ENCODE results near the gene TNS3. TPM values are rescaled to one million over a fixed set of nuclear protein-coding genes. Genes with fewer than 3 reads are reported as not detected.

The TNS3 gene
- total and polyA plus RNA-seq, 2 donors (not counting 3 experiments of a cell fraction or from before 2014, with no cell fraction given): 10.4 to 45.1 TPM

DNA sequence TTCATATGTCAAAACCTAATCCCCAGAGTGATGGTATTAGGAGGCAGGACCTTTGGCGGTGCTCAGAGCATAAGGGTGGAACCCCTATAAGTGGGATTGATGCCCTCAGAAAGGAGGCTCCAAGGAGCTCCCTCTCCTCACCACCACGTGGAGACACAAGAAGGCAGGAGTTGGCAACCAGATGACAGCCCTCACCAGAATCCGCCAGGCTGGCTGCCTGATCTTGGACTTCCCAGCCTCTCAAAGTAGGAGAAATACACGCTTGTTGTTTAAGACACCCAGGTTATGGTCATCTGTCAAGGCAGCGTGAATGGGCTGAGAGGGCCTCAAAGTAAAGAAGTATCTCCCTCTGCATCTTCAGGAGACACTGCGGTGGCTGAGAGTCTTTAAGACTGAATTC, 187.7 kb downstream of the TNS3 start:
- Histone ChIP-seq H3K79me2 (ENCODE audit: control insufficient read depth, insufficient read depth, low read length) (no peaks in the 10 kb centered on the region), H3K36me3 (ENCODE audit: control insufficient read depth in 2 of 2, extremely low read depth in 1 of 2, insufficient read depth in 2 of 2, low read length in 2 of 2) (peaks cover 7 to 12% of the 10 kb centered on the region in 2 experiments), H3K4me2 (ENCODE audit: insufficient read depth, low read length) (no peak overlapping the region), H3K9ac (replicated peaks; ENCODE audit: extremely low read depth, insufficient read depth, low read length) (no peak overlapping the region), H2AFZ (ENCODE audit: low read depth, low read length) (no peak overlapping the region), H3K4me1 (ENCODE audit: control insufficient read depth, extremely low read depth, insufficient read depth, low read length) (no peaks in the 10 kb centered on the region), H3K27me3 (ENCODE audit: control insufficient read depth in 2 of 2, insufficient read depth in 2 of 2, low read length in 2 of 2) (no peaks in the 10 kb centered on the region), H3K27ac (ENCODE audit: insufficient read depth, low read depth, low read length) (no peak overlapping the region), H4K20me1 (replicated peaks; ENCODE audit: control insufficient read depth, extremely low read depth, insufficient read depth, low read length) (no peaks in the 10 kb centered on the region), H3K9me3 (replicated peaks; ENCODE audit: control insufficient read depth, insufficient read depth, low read length) (no peaks in the 10 kb centered on the region), H3K9me1 (replicated peaks; ENCODE audit: control insufficient read depth, extremely low read depth, insufficient read depth, low read length) (no peaks in the 10 kb centered on the region), H3K4me3 (replicated peaks in 1 of 3; ENCODE audit: insufficient read depth in 1 of 3, low read depth in 1 of 3, low read length in 3 of 3) (no peak overlapping the region)
- intact Hi-C loops (cut with micrococcal nuclease) (no loop called here), dilution Hi-C loops (cut with MboI; ENCODE audit: extremely low pct_ligation_motif_present, low sequenced_read_pairs) (no loop called here)
- FAIRE-seq: no peak
- no TSS peak for BruUV-seq (replicated peaks)
- ChIA-PET CTCF (interaction anchor here (2.2 kb wide), 1 partner anchor 128 kb away, joined by 7 read pairs; no protein-coding TSS in a partner anchor), POLR2A (no interaction called here)
- TF ChIP-seq POLR2A (IDR thresholded peaks at IDR 0.05; ENCODE audit: low read depth, low read length) (no peak), POLR2AphosphoS5 (IDR thresholded peaks at IDR 0.05; ENCODE audit: insufficient read depth, low read depth, low read length) (no peak), MYC (IDR thresholded peaks at IDR 0.05; ENCODE audit: low read depth, low read length) (no peak), CTCF (IDR thresholded peaks at IDR 0.05; ENCODE audit: extremely low read depth in 1 of 2, insufficient read depth in 1 of 2, low read depth in 1 of 2, low read length in 2 of 2) (no peak), GATA2 (IDR thresholded peaks at IDR 0.05; ENCODE audit: insufficient read depth, insufficient read length, low read depth, low read length) (no peak), FOS (IDR thresholded peaks at IDR 0.05; ENCODE audit: borderline replicate concordance, insufficient read depth, low read length) (no peak), EZH2 (IDR thresholded peaks at IDR 0.05; ENCODE audit: borderline replicate concordance, low read depth, low read length, severe bottlenecking) (no peak), JUN (IDR thresholded peaks at IDR 0.05; ENCODE audit: borderline replicate concordance, insufficient read depth, insufficient read length, low read depth) (no peak)
- TF ChIP-seq, protein P1, sequence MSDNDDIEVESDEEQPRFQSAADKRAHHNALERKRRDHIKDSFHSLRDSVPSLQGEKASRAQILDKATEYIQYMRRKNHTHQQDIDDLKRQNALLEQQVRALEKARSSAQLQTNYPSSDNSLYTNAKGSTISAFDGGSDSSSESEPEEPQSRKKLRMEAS (IDR thresholded peaks at IDR 0.05; ENCODE audit: insufficient read depth, insufficient read length): no peak
- no peak for DNase-seq (ENCODE audit: low read depth, low spot score)

Measured in endothelial cell of umbilical vein (primary cell).